IMR-90 (cell line): Measurements from ENCODE around the gene RAVER2. TPM values are rescaled to one million over a fixed set of nuclear protein-coding genes. Genes with fewer than 3 reads are reported as not detected.

ENCODE experiments used
- ATAC-seq: fragments of 200-7000 bp; cut with Tn5 transposase; 2 replicates; pipeline ENCODE4 v1.9.1; 2020; ENCODE audit warnings: low read depth, mild to moderate bottlenecking, moderate library complexity
- BruUV-seq: library from RNA; stranded (reverse); fragments of 400-500 nt; replicated peaks from 2 replicates; lab custom pipeline; 2021; lab: Mats Ljungman, UMichigan
- CTCF ChIA-PET: fragments of 300-600 bp; formaldehyde crosslinking; extraction: SDS; loops from one replicate; lab custom pipeline; 2021; ENCODE audit warnings: antibody characterized with exemption; lab: Yijun Ruan, JAX
- POLR2A ChIA-PET: fragments of 300-600 bp; sonication (Branson Sonifier 250); formaldehyde crosslinking; loops from one replicate; lab custom pipeline; 2022; ENCODE audit warnings: antibody characterized with exemption; ENCODE audit not compliant: unreplicated experiment; lab: Charles Lee
- DNase-seq: peaks from one replicate; pipeline ENCODE4 v3.0.0; 2013
- H2AFZ ChIP-seq: replicated peaks from 2 replicates; pipeline ENCODE3; 2013; ENCODE audit warnings: low read length, mild to moderate bottlenecking; ENCODE audit not compliant: poor library complexity
- H2AK5ac ChIP-seq: 2 replicates; pipeline ENCODE4 v1.6.1; 2013; ENCODE audit warnings: low read depth, low read length, inconsistent platforms
- H2AK9ac ChIP-seq: replicated peaks from 2 replicates; pipeline ENCODE3; 2013; ENCODE audit warnings: mild to moderate bottlenecking, low read depth, low read length, moderate library complexity; ENCODE audit not compliant: poor library complexity
- H2BK120ac ChIP-seq: 2 replicates; pipeline ENCODE4 v1.6.1; 2013; ENCODE audit warnings: low read depth, low read length, inconsistent platforms
- H2BK15ac ChIP-seq: 3 replicates; pipeline ENCODE4 v1.6.1; 2013; ENCODE audit warnings: low read depth, low read length, inconsistent platforms
- H2BK20ac ChIP-seq: 2 replicates; pipeline ENCODE4 v1.6.1; 2013; ENCODE audit warnings: low read depth, mild to moderate bottlenecking, inconsistent platforms, low read length, moderate library complexity
- H2BK5ac ChIP-seq: 2 replicates; pipeline ENCODE4 v1.6.1; 2013; ENCODE audit warnings: mild to moderate bottlenecking, low read depth, low read length, inconsistent platforms; ENCODE audit not compliant: poor library complexity, severe bottlenecking
- H3K14ac ChIP-seq: replicated peaks from 2 replicates; pipeline ENCODE4 v1.6.1; 2013; ENCODE audit warnings: low read depth, low read length, inconsistent platforms
- H3K18ac ChIP-seq: 2 replicates; pipeline ENCODE4 v1.6.1; 2013; ENCODE audit warnings: low read depth, low read length, control low read depth
- H3K23ac ChIP-seq: 2 replicates; pipeline ENCODE4 v1.6.1; 2013; ENCODE audit warnings: low read depth, low read length, inconsistent platforms
- H3K27ac ChIP-seq: 2 replicates; pipeline ENCODE4 v1.5.1; 2013; ENCODE audit warnings: mild to moderate bottlenecking, control low read depth, low read length; ENCODE audit not compliant: insufficient read depth
- H3K27me3 ChIP-seq: 2 replicates; pipeline ENCODE4 v1.6.1; 2013; ENCODE audit warnings: low read length; ENCODE audit not compliant: control insufficient read depth, insufficient read depth
- H3K36me3 ChIP-seq: 2 replicates; pipeline ENCODE4 v1.6.1; 2013; ENCODE audit warnings: low read length, mixed read lengths; ENCODE audit not compliant: control insufficient read depth, insufficient read depth
- H3K4ac ChIP-seq: 2 replicates; pipeline ENCODE4 v1.6.1; 2013; ENCODE audit warnings: low read depth, low read length, inconsistent platforms
- H3K4me1 ChIP-seq: 2 replicates; pipeline ENCODE4 v1.6.1; 2013; ENCODE audit warnings: low read length, mixed read lengths; ENCODE audit not compliant: control insufficient read depth, insufficient read depth
- H3K4me2 ChIP-seq: 2 replicates; pipeline ENCODE4 v1.6.1; 2013; ENCODE audit warnings: low read depth, mild to moderate bottlenecking, control low read depth, low read length, moderate library complexity
- H3K4me3 ChIP-seq: 2 replicates; pipeline ENCODE4 v1.5.1; 2013; ENCODE audit warnings: low read depth, mild to moderate bottlenecking, control low read depth, low read length, moderate library complexity; ENCODE audit not compliant: insufficient read depth
- H3K56ac ChIP-seq: 2 replicates; pipeline ENCODE4 v1.6.1; 2013; ENCODE audit warnings: low read length, inconsistent platforms; ENCODE audit not compliant: insufficient read depth; ENCODE audit errors: extremely low read depth
- H3K79me1 ChIP-seq, 2 experiments: 2 replicates each; pipeline ENCODE4 v1.6.1; 2013; ENCODE audit warnings: low read length in 2 of 2, inconsistent platforms in 1 of 2, low read depth in 1 of 2
- H3K9ac ChIP-seq: 2 replicates; pipeline ENCODE4 v1.6.1; 2013; ENCODE audit warnings: low read depth, low read length, control low read depth
- H3K9me1 ChIP-seq: 2 replicates; pipeline ENCODE4 v1.6.1; 2013; ENCODE audit warnings: low read length, inconsistent platforms; ENCODE audit not compliant: insufficient read depth
- H3K9me3 ChIP-seq: 2 replicates; pipeline ENCODE4 v1.6.1; 2013; ENCODE audit warnings: low read length; ENCODE audit not compliant: control insufficient read depth, insufficient read depth
- H4K20me1 ChIP-seq: 2 replicates; pipeline ENCODE4 v1.6.1; 2013; ENCODE audit warnings: low read length, inconsistent platforms; ENCODE audit not compliant: insufficient read depth
- H4K5ac ChIP-seq: 2 replicates; pipeline ENCODE4 v1.6.1; 2013; ENCODE audit warnings: mild to moderate bottlenecking, low read depth, low read length, control low read depth
- H4K8ac ChIP-seq, 2 experiments: 2 replicates each; pipeline ENCODE4 v1.6.1; 2013; ENCODE audit warnings: low read depth in 2 of 2, low read length in 2 of 2, control low read depth in 1 of 2, inconsistent platforms in 1 of 2
- H4K91ac ChIP-seq: 2 replicates; pipeline ENCODE4 v1.6.1; 2013; ENCODE audit warnings: low read depth, low read length, inconsistent platforms; ENCODE audit not compliant: insufficient read depth
- BHLHE40 ChIP-seq: fragments of 150-350 bp; IDR thresholded peaks from 2 replicates; pipeline ENCODE4 v1.6.1; 2016; ENCODE audit warnings: mild to moderate bottlenecking, low read depth, low read length
- CEBPB ChIP-seq: IDR thresholded peaks from 2 replicates; pipeline ENCODE4 v1.6.1; 2012; ENCODE audit warnings: low read depth, low read length, improper control_type of control experiment
- CHD1 ChIP-seq: IDR thresholded peaks from 2 replicates; pipeline ENCODE4 v1.6.1; 2012; ENCODE audit warnings: low read depth, low read length, improper control_type of control experiment
- FOS ChIP-seq: fragments of 150-350 bp; IDR thresholded peaks from 2 replicates; pipeline ENCODE4 v1.6.1; 2016; ENCODE audit warnings: low read depth, low read length
- MAFK ChIP-seq: IDR thresholded peaks from 2 replicates; pipeline ENCODE4 v1.6.1; 2012; ENCODE audit warnings: low read depth, low read length, improper control_type of control experiment
- MAZ ChIP-seq: IDR thresholded peaks from 2 replicates; pipeline ENCODE4 v1.6.1; 2012; ENCODE audit warnings: low read depth, mild to moderate bottlenecking, low read length, improper control_type of control experiment, moderate library complexity, borderline replicate concordance
- MXI1 ChIP-seq: IDR thresholded peaks from 2 replicates; pipeline ENCODE4 v1.6.1; 2012; ENCODE audit warnings: low read depth, mild to moderate bottlenecking, low read length, moderate library complexity, borderline replicate concordance
- NFE2L2 ChIP-seq: fragments of 150-350 bp; IDR thresholded peaks from 2 replicates; pipeline ENCODE4 v1.6.1; 2016; ENCODE audit warnings: low read depth, mild to moderate bottlenecking, low read length
- POLR2A ChIP-seq: IDR thresholded peaks from 2 replicates; pipeline ENCODE4 v1.6.1; 2012; ENCODE audit warnings: mild to moderate bottlenecking, low read depth, low read length
- RAD21 ChIP-seq: IDR thresholded peaks from 2 replicates; pipeline ENCODE4 v1.6.1; 2012; ENCODE audit warnings: low read length, improper control_type of control experiment
- RCOR1 ChIP-seq: IDR thresholded peaks from 2 replicates; pipeline ENCODE4 v1.6.1; 2012; ENCODE audit warnings: mild to moderate bottlenecking, low read length, improper control_type of control experiment; ENCODE audit not compliant: insufficient replicate concordance
- RFX5 ChIP-seq: IDR thresholded peaks from 2 replicates; pipeline ENCODE4 v1.8.0; 2012; ENCODE audit warnings: low read depth, mild to moderate bottlenecking, low read length, moderate library complexity
- SMC3 ChIP-seq: fragments of 150-350 bp; IDR thresholded peaks from 2 replicates; pipeline ENCODE4 v1.6.1; 2016; ENCODE audit warnings: low read depth, mild to moderate bottlenecking, antibody characterized with exemption, low read length, moderate library complexity
- WGBS, 2 experiments: methylation state at CpG; one replicate each; pipeline versions ENCODE4 v1.1.5 to v1.1.7; 2013; ENCODE audit warnings: missing lambda C conversion rate in 2 of 2; ENCODE audit not compliant: insufficient read length in 1 of 2; ENCODE audit errors: extremely low coverage in 2 of 2; 5-methylcytosine and 5-hydroxymethylcytosine counted together
- dilution Hi-C: fragments of 300-500 bp; cut with HindIII; formaldehyde crosslinking; loops from one replicate; pipeline ENCODE4 v1.14.3; 2018; ENCODE audit warnings: low sequenced_read_pairs; ENCODE audit not compliant: unreplicated experiment
- in situ Hi-C: fragments of 300-500 bp; cut with MboI; formaldehyde crosslinking; loops from 3 replicates; pipeline ENCODE4 v1.14.3; 2019; ENCODE audit warnings: low sequenced_read_pairs, inconsistent platforms, mixed read lengths
- intact Hi-C: fragments of 100-400 bp; cut with micrococcal nuclease; formaldehyde crosslinking; loops from 2 replicates; pipeline ENCODE4 v1.10.0; 2022
- polyA plus RNA-seq, 3 experiments: library from polyadenylated mRNA; depleted of rRNA; stranded (reverse); fragments of >200 nt; gene quantifications; 2 replicates each; pipeline ENCODE4 v1.2.3, GENCODE V29; 2012; ENCODE audit warnings: low replicate concordance in 1 of 3
- total RNA-seq: library from RNA; depleted of rRNA; stranded (reverse); fragments of >200 nt; gene quantifications from 2 replicates; pipeline ENCODE4 v1.2.3, GENCODE V29; 2012
- TF ChIP-seq, protein P1 (sequence below): fragments of 150-350 bp; IDR thresholded peaks from 2 replicates; pipeline ENCODE4 v1.6.1; 2017; ENCODE audit warnings: mild to moderate bottlenecking, antibody characterized with exemption, low read length, low read depth
- TF ChIP-seq, protein P2 (sequence below): fragments of 150-350 bp; IDR thresholded peaks from 2 replicates; pipeline ENCODE4 v1.6.1; 2016; ENCODE audit warnings: low read depth, mild to moderate bottlenecking, low read length, moderate library complexity, borderline replicate concordance
- TF ChIP-seq, protein P3 (sequence below): conservative IDR thresholded peaks from 2 replicates; pipeline ENCODE4 v1.5.1; 2012; ENCODE audit warnings: mild to moderate bottlenecking, low read depth, low read length, improper control_type of control experiment

The RAVER2 gene
- total and polyA plus RNA-seq, 2 of the 4 experiments (the other 2 are of a cell fraction): 3.7 to 6.1 TPM

DNA sequence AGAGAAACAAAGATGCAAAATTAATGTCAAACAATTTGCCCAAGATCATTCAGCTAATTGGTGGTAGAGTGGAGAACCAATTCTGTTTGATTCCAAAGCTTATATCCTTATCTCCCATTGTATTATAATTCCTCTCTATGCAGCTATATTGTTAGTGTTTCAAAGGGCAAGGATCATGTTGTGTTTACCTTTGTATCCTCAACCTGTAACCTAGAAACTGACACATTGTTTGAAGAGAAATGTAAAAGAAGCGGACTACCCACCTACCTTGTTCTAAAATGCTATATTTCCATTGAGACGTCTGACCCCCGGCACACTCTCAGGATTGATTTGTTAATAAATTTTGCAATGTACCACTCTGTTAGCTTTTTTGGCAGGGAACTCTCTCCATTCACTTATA, 9.3 kb downstream of the RAVER2 start:
- no TSS peak for BruUV-seq
- H3K14ac ChIP-seq: no peak overlapping the region
- H4K5ac ChIP-seq: no peak overlapping the region
- no peak overlapping the region for H3K56ac ChIP-seq
- WGBS, 2 experiments: no CpG with 5 or more reads among the region's 3 CpGs
- dilution Hi-C loops: no loop called here
- no peaks in the 10 kb centered on the region for H3K4me1 ChIP-seq
- no peak overlapping the region for H2BK20ac ChIP-seq
- POLR2A ChIA-PET: no interaction called here
- TF ChIP-seq CHD1: no peak
- TF ChIP-seq, protein P1, sequence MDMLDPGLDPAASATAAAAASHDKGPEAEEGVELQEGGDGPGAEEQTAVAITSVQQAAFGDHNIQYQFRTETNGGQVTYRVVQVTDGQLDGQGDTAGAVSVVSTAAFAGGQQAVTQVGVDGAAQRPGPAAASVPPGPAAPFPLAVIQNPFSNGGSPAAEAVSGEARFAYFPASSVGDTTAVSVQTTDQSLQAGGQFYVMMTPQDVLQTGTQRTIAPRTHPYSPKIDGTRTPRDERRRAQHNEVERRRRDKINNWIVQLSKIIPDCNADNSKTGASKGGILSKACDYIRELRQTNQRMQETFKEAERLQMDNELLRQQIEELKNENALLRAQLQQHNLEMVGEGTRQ: no peak
- no peak for TF ChIP-seq POLR2A
- no peak for TF ChIP-seq MAFK
- TF ChIP-seq SMC3: no peak
- TF ChIP-seq MAZ: no peak
- TF ChIP-seq RFX5: no peak
- TF ChIP-seq RCOR1: no peak
- TF ChIP-seq FOS: no peak
- TF ChIP-seq, protein P2, sequence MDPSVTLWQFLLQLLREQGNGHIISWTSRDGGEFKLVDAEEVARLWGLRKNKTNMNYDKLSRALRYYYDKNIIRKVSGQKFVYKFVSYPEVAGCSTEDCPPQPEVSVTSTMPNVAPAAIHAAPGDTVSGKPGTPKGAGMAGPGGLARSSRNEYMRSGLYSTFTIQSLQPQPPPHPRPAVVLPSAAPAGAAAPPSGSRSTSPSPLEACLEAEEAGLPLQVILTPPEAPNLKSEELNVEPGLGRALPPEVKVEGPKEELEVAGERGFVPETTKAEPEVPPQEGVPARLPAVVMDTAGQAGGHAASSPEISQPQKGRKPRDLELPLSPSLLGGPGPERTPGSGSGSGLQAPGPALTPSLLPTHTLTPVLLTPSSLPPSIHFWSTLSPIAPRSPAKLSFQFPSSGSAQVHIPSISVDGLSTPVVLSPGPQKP: no peak
- no peak for TF ChIP-seq BHLHE40
- no peak for TF ChIP-seq NFE2L2
- TF ChIP-seq RAD21: no peak
- TF ChIP-seq MXI1: no peak
- TF ChIP-seq, protein P3, sequence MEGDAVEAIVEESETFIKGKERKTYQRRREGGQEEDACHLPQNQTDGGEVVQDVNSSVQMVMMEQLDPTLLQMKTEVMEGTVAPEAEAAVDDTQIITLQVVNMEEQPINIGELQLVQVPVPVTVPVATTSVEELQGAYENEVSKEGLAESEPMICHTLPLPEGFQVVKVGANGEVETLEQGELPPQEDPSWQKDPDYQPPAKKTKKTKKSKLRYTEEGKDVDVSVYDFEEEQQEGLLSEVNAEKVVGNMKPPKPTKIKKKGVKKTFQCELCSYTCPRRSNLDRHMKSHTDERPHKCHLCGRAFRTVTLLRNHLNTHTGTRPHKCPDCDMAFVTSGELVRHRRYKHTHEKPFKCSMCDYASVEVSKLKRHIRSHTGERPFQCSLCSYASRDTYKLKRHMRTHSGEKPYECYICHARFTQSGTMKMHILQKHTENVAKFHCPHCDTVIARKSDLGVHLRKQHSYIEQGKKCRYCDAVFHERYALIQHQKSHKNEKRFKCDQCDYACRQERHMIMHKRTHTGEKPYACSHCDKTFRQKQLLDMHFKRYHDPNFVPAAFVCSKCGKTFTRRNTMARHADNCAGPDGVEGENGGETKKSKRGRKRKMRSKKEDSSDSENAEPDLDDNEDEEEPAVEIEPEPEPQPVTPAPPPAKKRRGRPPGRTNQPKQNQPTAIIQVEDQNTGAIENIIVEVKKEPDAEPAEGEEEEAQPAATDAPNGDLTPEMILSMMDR: no peak
- no peak for TF ChIP-seq CEBPB
- H3K9me3 ChIP-seq: 0 out of 2 replicates have a peak, but pooled peaks cover 2% of the 10 kb centered on the region
- H4K8ac ChIP-seq: no peak overlapping the region
- H3K9me1 ChIP-seq: no peaks in the 10 kb centered on the region; the same call in 1 of the 2 replicates
- no peak overlapping the region for H3K4me2 ChIP-seq
- H2AK5ac ChIP-seq: no peak overlapping the region
- H2BK120ac ChIP-seq: no peak overlapping the region
- no peak overlapping the region for H3K4ac ChIP-seq
- H3K23ac ChIP-seq: no peak overlapping the region
- intact Hi-C loops: no loop called here
- ATAC-seq: no peak
- H3K27ac ChIP-seq: no peak overlapping the region
- CTCF ChIA-PET: no interaction called here
- no peaks in the 10 kb centered on the region for H3K36me3 ChIP-seq
- H3K79me1 ChIP-seq: no peaks in the 10 kb centered on the region; a peak in 1 of 4 replicates
- in situ Hi-C loops: no loop called here
- H2BK15ac ChIP-seq: no peak overlapping the region
- no peak overlapping the region for H2AFZ ChIP-seq
- no peak overlapping the region for H4K91ac ChIP-seq
- no peak overlapping the region for H2BK5ac ChIP-seq
- no peaks in the 10 kb centered on the region for H3K27me3 ChIP-seq
- no peak overlapping the region for H3K4me3 ChIP-seq
- H4K20me1 ChIP-seq: no peaks in the 10 kb centered on the region
- no peak for DNase-seq
- H2AK9ac ChIP-seq: no peak overlapping the region
- H3K9ac ChIP-seq: no peak overlapping the region
- H3K18ac ChIP-seq: no peak overlapping the region
